HT1080 (cell line): ENCODE results near the gene BACH2. TPM values are rescaled to one million over a fixed set of nuclear protein-coding genes. Genes with fewer than 3 reads are reported as not detected.
"Not testable (repeated sequence)": the region's sequence is repeated elsewhere in the genome, so short reads cannot be mapped to it uniquely, and the experiment has no call there.

Experiments
- DNase-seq: peaks from one replicate; pipeline ENCODE4 v3.0.0-alpha.2; 2015; ENCODE audit warnings: low read depth
- total RNA-seq: library from RNA; depleted of rRNA; stranded (reverse); fragments of >200 nt; shearing (Covaris generic); gene quantifications from 2 replicates; pipeline ENCODE4 v1.2.3, GENCODE V29; 2014

Gene BACH2
- total RNA-seq, 1 experiment from 2014 or later = 0.87 TPM

GRCh38 chr6:90158936-90159335 is 137.7 kb downstream of the BACH2 start:
- no peak for DNase-seq

GRCh38 chr6:90157441-90157840 is 139.2 kb downstream of the BACH2 start:
- DNase-seq = no peak

DNA sequence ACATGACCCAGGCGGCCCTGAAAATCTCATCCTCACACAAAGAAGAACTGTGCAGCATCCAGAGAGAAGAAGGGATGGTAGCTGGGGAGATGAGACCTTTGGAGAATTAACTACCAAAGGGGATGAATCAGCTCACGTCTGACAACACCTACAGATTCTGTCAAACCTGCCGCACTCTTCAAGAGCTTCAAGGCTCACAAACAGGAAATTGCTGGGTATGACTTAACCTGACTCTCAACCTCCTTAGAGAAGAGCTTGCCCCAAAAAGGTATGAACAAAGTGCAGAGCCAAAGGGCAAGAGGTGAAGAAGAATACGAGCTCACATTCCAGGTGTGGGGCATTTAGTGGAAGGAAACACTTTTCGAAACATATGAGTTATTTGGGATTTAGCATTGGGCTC is 139.8 kb downstream of the BACH2 start:
- peak; percentile 20 for DNase-seq

- no peak for DNase-seq
Measured at GRCh38 chr6:90154755-90155470, 141.7 kb downstream of the BACH2 start.

GRCh38 chr6:90151576-90152422 is 144.8 kb downstream of the BACH2 start:
- no peak for DNase-seq

DNA sequence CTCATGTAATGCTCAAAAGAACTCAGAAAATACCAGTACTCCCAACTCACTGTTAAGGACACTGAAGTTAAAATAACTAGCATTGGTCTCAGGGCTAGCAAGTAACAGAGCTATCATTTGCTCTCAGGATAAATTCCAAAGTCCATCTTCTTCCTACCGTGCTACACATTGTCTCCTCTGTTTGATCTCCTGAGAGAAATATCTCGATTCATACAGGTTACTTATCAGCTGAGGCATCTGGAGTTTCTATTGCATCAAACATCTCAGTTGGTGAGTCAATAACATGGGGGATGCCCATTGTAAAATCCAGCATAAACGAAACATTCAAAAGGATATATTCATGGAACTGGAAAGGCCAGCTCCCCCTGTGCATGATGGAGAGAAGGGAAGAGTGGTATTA is 147.4 kb downstream of the BACH2 start:
- DNase-seq = no peak

DNA sequence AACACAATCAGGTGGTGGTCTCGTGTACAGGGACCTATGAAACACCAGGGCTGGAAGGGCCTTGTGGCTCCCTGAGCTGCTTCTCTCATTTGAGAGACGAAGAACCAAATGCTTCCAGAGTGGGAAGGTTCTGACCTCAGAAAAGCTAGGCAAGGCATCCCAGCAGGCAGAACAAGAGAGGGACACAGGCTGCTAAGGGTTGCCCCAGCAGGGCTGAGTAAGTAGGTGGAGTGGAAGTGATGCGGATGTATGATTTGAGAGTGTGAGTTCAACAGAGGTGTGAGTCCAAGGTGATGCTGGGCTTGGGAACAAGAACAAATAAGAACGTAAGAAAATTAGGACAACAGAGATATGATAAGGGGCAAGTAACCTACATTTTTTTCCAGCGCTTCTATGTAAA is 147.8 kb downstream of the BACH2 start:
- no peak for DNase-seq

GRCh38 chr6:90146921-90147649 is 149.6 kb downstream of the BACH2 start:
- no peak for DNase-seq

- DNase-seq = no peak
Measured at GRCh38 chr6:90146024-90146423, 150.6 kb downstream of the BACH2 start.

DNA sequence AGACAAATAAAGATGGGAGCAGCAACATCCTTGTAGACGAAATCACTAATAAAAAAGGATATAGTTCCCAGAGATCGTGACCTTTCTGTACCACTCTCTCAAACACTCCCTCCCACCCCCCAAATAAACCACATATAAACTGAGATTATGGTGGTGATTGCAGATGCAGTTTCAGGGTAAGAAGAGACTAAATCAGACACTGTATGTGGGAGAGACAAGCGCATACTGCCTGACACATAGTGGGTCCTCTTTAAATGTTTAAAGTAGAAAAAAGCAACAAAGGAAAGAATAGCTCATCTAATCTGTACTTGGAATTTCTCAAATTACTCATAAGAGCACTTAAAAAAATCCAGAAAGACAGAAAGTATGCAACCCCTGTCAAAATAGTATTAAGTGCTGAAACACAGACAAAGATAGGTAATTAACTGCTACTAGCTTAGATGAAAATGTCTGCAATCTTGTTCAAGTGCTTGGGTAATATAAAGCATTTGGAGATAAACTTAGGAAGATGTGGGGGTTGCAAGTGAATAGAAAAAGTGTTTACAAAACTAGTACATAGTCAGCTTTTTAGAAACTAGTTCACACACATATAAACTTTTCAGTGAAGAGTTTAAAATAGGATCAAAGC is 151.6 kb downstream of the BACH2 start:
- no peak for DNase-seq

GRCh38 chr6:90144396-90144795 is 152.2 kb downstream of the BACH2 start:
- DNase-seq = no peak

- no peak for DNase-seq
Measured at GRCh38 chr6:90140683-90141082, 156.0 kb downstream of the BACH2 start.

GRCh38 chr6:90139272-90139817 is 157.3 kb downstream of the BACH2 start:
- no peak for DNase-seq

DNA sequence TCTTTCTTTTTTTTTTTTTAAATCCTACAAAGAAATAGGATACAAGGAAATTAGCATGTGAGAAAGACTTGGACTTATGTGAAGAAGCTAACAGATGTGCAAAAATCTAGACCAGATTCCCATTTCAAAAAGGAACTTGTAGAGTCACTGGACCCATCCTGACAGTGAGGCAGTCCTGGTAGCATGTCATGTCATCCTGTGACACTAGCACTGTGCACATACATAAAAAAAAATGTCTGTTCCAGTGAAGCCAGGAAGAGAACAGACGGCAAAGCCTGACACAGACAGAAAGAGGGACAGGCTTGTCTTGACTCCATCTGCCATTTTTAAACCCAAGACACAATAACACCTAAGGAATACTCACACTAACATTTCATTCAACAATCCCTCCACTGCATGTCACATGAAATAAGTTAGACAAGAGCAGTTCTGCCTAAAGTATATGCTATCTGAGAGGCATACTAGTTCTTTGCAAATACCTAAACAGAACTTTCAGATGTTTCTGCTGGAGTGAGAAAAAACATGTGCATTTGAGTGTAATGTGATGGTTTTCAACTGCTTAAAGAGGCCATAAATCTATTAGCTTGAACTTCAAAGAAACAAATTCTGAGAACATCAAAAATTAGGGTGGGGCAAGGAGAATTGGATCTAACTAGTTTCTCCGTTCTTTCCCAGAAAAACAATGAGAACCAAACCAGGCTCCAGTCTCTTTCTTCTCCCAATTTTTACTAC is 159.6 kb downstream of the BACH2 start:
- DNase-seq = no peak

DNA sequence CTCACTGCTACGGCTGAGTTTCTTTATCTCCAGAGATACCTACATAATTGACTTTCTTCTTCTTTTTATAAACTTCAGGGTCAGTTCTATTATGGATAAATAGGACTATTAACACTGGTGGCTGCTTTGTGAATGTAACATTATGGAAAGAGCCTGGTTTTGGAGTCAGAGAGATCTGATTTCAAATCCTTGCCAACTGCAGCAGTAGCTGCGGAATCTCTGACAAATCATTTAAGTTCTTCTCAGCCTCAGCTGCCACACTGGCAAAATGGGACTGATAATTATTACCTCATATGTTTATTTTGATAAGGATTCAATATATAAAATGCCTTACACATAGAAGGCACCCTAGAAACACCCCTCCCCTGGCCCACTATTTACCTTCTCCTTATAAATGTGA is 160.5 kb downstream of the BACH2 start:
- no peak for DNase-seq

- DNase-seq = peak; percentile 68
Measured at GRCh38 chr6:90135667-90136066, 161.0 kb downstream of the BACH2 start.

DNA sequence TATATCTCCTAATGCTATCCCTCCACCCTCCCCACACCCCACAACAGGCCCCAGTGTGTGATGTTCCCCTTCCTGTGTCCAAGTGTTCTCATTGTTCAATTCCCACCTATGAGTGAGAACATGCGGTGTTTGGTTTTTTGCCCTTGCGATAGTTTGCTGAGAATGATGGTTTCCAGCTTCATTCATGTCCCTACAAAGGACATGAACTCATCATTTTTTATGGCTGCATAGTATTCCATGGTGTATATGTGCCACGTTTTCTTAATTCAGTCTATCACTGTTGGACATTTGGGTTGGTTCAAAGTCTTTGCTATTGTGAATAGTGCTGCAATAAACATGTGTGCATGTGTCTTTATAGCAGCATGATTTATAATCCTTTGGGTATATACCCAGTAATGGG is 163.0 kb downstream of the BACH2 start:
- DNase-seq = not testable (repeated sequence)

DNA sequence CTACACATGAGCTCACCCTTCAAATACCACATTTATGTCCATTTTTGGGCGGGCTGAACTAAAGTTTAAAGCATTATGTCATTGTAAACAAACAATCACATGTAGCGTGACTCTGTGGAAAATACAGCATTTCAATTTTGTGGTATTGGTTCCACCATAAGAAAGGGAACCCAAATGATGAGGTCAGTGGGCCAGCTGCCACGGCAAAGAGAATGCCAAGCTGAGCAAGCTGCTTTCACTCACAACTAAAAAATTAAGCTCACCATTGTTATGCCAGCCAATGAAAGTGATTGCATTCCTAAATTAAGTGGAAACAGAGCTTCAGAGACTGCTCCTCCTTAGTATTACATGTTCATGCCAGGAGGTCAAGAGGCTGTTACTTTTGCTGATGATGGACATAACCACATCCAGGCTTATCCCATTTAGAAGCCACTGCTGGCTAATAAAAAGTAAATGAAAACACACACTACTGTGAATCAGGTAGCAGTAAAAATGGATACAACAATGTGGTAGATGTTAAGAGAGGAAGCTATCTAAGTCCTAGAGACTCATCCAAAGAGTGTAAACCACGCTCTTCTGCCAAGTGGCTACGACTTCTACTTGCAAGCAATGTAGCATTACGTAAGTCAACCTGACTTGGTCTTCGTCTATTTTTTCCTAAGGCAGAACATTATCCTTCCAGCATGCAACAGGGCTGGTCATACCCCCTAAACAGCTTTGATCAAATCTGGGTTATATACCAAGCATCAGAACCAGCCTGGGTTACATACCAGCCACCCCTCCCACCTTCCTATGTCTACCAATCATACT is 164.8 kb downstream of the BACH2 start:
- no peak for DNase-seq

- DNase-seq = no peak
Measured at GRCh38 chr6:90131125-90131524, 165.5 kb downstream of the BACH2 start.

- DNase-seq = not testable (repeated sequence)
Measured at GRCh38 chr6:90128687-90129086, 168.0 kb downstream of the BACH2 start.
